ENCODE data around the gene ACSM6. TPM values are rescaled to one million over a fixed set of nuclear protein-coding genes. Genes with fewer than 3 reads are reported as not detected.

The ACSM6 gene
- total RNA-seq, 2 donors from 2014 or later = not detected

- H3K4me1 Mint-ChIP-seq (ENCODE audit: low read depth in 2 of 2) = peaks cover 0 to under 1% of the 10 kb centered on the region in 2 donors
- no peak overlapping the region for H3K4me3 Mint-ChIP-seq
- no peak for DNase-seq (ENCODE audit: low spot score)
- H3K27me3 Mint-ChIP-seq = no peaks in the 10 kb centered on the region
- peaks cover under 1% of the 10 kb centered on the region for H3K36me3 Mint-ChIP-seq
- peak in 1 of 2 donors; percentile 11 for ATAC-seq
- no peaks in the 10 kb centered on the region for H3K9me3 Mint-ChIP-seq
- no peak overlapping the region for H3K27ac Mint-ChIP-seq
These were observed 67.0 kb downstream of the ACSM6 start for GRCh38 chr10:95260909-95261552.

- Mint-ChIP-seq H3K4me3 (no peak overlapping the region), H3K36me3 (no peaks in the 10 kb centered on the region), H3K9me3 (no peaks in the 10 kb centered on the region), H3K27ac (no peak overlapping the region), H3K27me3 (no peaks in the 10 kb centered on the region), H3K4me1 (ENCODE audit: low read depth in 2 of 2) (peaks cover 3 to 4% of the 10 kb centered on the region in 2 donors)
- ATAC-seq (no peak), DNase-seq (ENCODE audit: low spot score) (no peak)
These were observed 67.9 kb downstream of the ACSM6 start for GRCh38 chr10:95261926-95262325.

GRCh38 chr10:95262763-95263518, 68.9 kb downstream of the ACSM6 start:
- Mint-ChIP-seq H3K36me3 (no peaks in the 10 kb centered on the region), H3K4me1 (ENCODE audit: low read depth in 2 of 2) (peaks cover 3 to 4% of the 10 kb centered on the region in 2 donors), H3K9me3 (no peaks in the 10 kb centered on the region), H3K27me3 (no peaks in the 10 kb centered on the region), H3K27ac (no peak overlapping the region), H3K4me3 (no peak overlapping the region)
- no peak for DNase-seq (ENCODE audit: low spot score)
- ATAC-seq = no peak

GRCh38 chr10:95263864-95264226, 69.8 kb downstream of the ACSM6 start:
- DNase-seq (ENCODE audit: low spot score) = no peak
- Mint-ChIP-seq H3K27me3 (no peaks in the 10 kb centered on the region), H3K9me3 (no peaks in the 10 kb centered on the region), H3K4me1 (ENCODE audit: low read depth in 2 of 2) (peaks cover 3 to 4% of the 10 kb centered on the region in 2 donors), H3K36me3 (no peaks in the 10 kb centered on the region), H3K27ac (no peak overlapping the region), H3K4me3 (no peak overlapping the region)
- no peak for ATAC-seq

GRCh38 chr10:95264227-95265051, 70.4 kb downstream of the ACSM6 start:
- Mint-ChIP-seq H3K27ac (no peak overlapping the region), H3K36me3 (no peaks in the 10 kb centered on the region), H3K4me1 (ENCODE audit: low read depth in 2 of 2) (peaks cover 3 to 4% of the 10 kb centered on the region in 2 donors), H3K27me3 (no peaks in the 10 kb centered on the region), H3K9me3 (no peaks in the 10 kb centered on the region), H3K4me3 (no peak overlapping the region)
- no peak for DNase-seq (ENCODE audit: low spot score)
- ATAC-seq = no peak

GRCh38 chr10:95265572-95265971, 71.5 kb downstream of the ACSM6 start:
- no peak for ATAC-seq
- Mint-ChIP-seq H3K4me3 (no peak overlapping the region), H3K9me3 (no peaks in the 10 kb centered on the region), H3K4me1 (ENCODE audit: low read depth in 2 of 2) (peaks cover 3 to 4% of the 10 kb centered on the region in 2 donors), H3K36me3 (no peaks in the 10 kb centered on the region), H3K27ac (no peak overlapping the region), H3K27me3 (no peaks in the 10 kb centered on the region)
- no peak for DNase-seq (ENCODE audit: low spot score)

GRCh38 chr10:95266674-95267095, 72.6 kb downstream of the ACSM6 start:
- ATAC-seq = no peak
- Mint-ChIP-seq H3K36me3 (no peaks in the 10 kb centered on the region), H3K4me3 (no peak overlapping the region), H3K4me1 (ENCODE audit: low read depth in 2 of 2) (peaks cover 3 to 4% of the 10 kb centered on the region in 2 donors), H3K27ac (no peak overlapping the region), H3K9me3 (no peaks in the 10 kb centered on the region), H3K27me3 (no peaks in the 10 kb centered on the region)
- no peak for DNase-seq (ENCODE audit: low spot score)

GRCh38 chr10:95267251-95267650, 73.2 kb downstream of the ACSM6 start:
- H3K9me3 Mint-ChIP-seq = no peaks in the 10 kb centered on the region
- DNase-seq (ENCODE audit: low spot score) (no peak), ATAC-seq (no peak)
- H3K36me3 Mint-ChIP-seq = no peaks in the 10 kb centered on the region
- H3K4me3 Mint-ChIP-seq = no peak overlapping the region
- no peaks in the 10 kb centered on the region for H3K27me3 Mint-ChIP-seq
- H3K4me1 Mint-ChIP-seq (ENCODE audit: low read depth in 2 of 2) = peaks cover 3 to 4% of the 10 kb centered on the region in 2 donors
- H3K27ac Mint-ChIP-seq = no peak overlapping the region

GRCh38 chr10:95268438-95268837, 74.4 kb downstream of the ACSM6 start:
- H3K4me1 Mint-ChIP-seq (ENCODE audit: low read depth in 2 of 2) = peaks cover 3 to 4% of the 10 kb centered on the region in 2 donors
- no peak overlapping the region for H3K27ac Mint-ChIP-seq
- no peak for DNase-seq (ENCODE audit: low spot score)
- ATAC-seq = no peak
- H3K27me3 Mint-ChIP-seq = no peaks in the 10 kb centered on the region
- H3K4me3 Mint-ChIP-seq = no peak overlapping the region
- no peaks in the 10 kb centered on the region for H3K36me3 Mint-ChIP-seq
- no peaks in the 10 kb centered on the region for H3K9me3 Mint-ChIP-seq

- Mint-ChIP-seq H3K36me3 (no peaks in the 10 kb centered on the region), H3K27ac (no peak overlapping the region), H3K4me1 (ENCODE audit: low read depth in 2 of 2) (peaks cover 8 to 9% of the 10 kb centered on the region in 2 donors), H3K4me3 (no peak overlapping the region), H3K9me3 (no peaks in the 10 kb centered on the region), H3K27me3 (no peaks in the 10 kb centered on the region)
- DNase-seq (ENCODE audit: low spot score) = no peak
- ATAC-seq = no peak
These were observed 79.6 kb downstream of the ACSM6 start for GRCh38 chr10:95273393-95274312.

- DNase-seq (ENCODE audit: low spot score) (no peak), ATAC-seq (no peak)
- H3K4me1 Mint-ChIP-seq (ENCODE audit: low read depth in 2 of 2) = peaks cover 8 to 9% of the 10 kb centered on the region in 2 donors
- H3K36me3 Mint-ChIP-seq = no peaks in the 10 kb centered on the region
- H3K27ac Mint-ChIP-seq = peak overlapping the region in 1 of 2 donors; percentile 23
- H3K4me3 Mint-ChIP-seq = no peak overlapping the region
- H3K27me3 Mint-ChIP-seq = no peaks in the 10 kb centered on the region
- no peaks in the 10 kb centered on the region for H3K9me3 Mint-ChIP-seq
These were observed 81.8 kb downstream of the ACSM6 start for GRCh38 chr10:95275726-95276366.

- no peak for ATAC-seq
- no peaks in the 10 kb centered on the region for H3K27me3 Mint-ChIP-seq
- H3K36me3 Mint-ChIP-seq = no peaks in the 10 kb centered on the region
- no peak overlapping the region for H3K4me3 Mint-ChIP-seq
- peaks cover 8 to 9% of the 10 kb centered on the region in 2 donors for H3K4me1 Mint-ChIP-seq (ENCODE audit: low read depth in 2 of 2)
- no peak for DNase-seq (ENCODE audit: low spot score)
- H3K9me3 Mint-ChIP-seq = no peaks in the 10 kb centered on the region
- peak overlapping the region in 1 of 2 donors; percentile 23 for H3K27ac Mint-ChIP-seq
These were observed 82.5 kb downstream of the ACSM6 start for GRCh38 chr10:95276367-95277200.
